PC-9 (cell line): ENCODE results near the gene MVB12B.

Experiments
- EZH2 ChIP-seq: fragments of 200-600 bp; sonication (generic); IDR thresholded peaks from 2 replicates; pipeline ENCODE4 v1.8.0; 2017; ENCODE audit warnings: antibody characterized with exemption, low read depth
- TF ChIP-seq, protein P1 (sequence below): fragments of 200-600 bp; sonication (generic); conservative IDR thresholded peaks from 2 replicates; pipeline ENCODE4 v1.6.1; 2017; ENCODE audit warnings: mixed run types, antibody characterized with exemption, mild to moderate bottlenecking, moderate library complexity

DNA sequence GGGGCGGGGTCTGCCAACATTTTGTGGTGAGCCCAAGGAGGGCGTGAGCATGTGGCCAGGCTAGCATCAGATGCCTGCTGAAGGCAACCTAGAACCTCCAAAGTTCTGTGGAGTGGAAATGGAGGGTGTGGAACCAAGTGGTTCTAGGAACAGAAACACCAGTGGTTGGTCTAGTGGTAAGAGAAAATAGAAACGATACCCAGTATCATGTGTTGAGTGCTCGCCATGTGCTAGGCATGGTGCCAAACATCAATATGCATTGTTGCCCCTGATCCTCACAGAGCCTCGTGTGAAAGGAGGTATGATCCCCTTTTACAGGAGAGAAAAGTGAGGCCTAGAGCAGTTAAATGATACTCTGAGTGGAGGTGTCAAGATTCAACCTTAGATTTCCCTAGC is 31.5 kb upstream of the MVB12B start:
- TF ChIP-seq, protein P1, sequence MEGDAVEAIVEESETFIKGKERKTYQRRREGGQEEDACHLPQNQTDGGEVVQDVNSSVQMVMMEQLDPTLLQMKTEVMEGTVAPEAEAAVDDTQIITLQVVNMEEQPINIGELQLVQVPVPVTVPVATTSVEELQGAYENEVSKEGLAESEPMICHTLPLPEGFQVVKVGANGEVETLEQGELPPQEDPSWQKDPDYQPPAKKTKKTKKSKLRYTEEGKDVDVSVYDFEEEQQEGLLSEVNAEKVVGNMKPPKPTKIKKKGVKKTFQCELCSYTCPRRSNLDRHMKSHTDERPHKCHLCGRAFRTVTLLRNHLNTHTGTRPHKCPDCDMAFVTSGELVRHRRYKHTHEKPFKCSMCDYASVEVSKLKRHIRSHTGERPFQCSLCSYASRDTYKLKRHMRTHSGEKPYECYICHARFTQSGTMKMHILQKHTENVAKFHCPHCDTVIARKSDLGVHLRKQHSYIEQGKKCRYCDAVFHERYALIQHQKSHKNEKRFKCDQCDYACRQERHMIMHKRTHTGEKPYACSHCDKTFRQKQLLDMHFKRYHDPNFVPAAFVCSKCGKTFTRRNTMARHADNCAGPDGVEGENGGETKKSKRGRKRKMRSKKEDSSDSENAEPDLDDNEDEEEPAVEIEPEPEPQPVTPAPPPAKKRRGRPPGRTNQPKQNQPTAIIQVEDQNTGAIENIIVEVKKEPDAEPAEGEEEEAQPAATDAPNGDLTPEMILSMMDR = no peak
- TF ChIP-seq EZH2 = no peak
